ENCODE measurements around the gene CCDC194.

The CCDC194 gene

GRCh38 chr19:17402982-17403855 is 9.2 kb upstream of the CCDC194 start:
- H3K4me3 ChIP-seq (ENCODE audit: low read length): no peak overlapping the region
- no peaks in the 10 kb centered on the region for H3K36me3 ChIP-seq (ENCODE audit: insufficient read depth, low read length)
- H3K27me3 ChIP-seq (ENCODE audit: insufficient read depth, low read length): no peaks in the 10 kb centered on the region
- peaks cover 22% of the 10 kb centered on the region for H3K4me1 ChIP-seq (ENCODE audit: insufficient read depth, low read length)
- H2AFZ ChIP-seq (ENCODE audit: low read depth, low read length): no peak overlapping the region
- no peaks in the 10 kb centered on the region for H3K9me3 ChIP-seq (ENCODE audit: low read length)

- H3K36me3 ChIP-seq (ENCODE audit: insufficient read depth, low read length): no peaks in the 10 kb centered on the region
- H3K4me3 ChIP-seq (ENCODE audit: low read length): no peak overlapping the region
- H3K4me1 ChIP-seq (ENCODE audit: insufficient read depth, low read length): peaks cover 14% of the 10 kb centered on the region
- H3K27me3 ChIP-seq (ENCODE audit: insufficient read depth, low read length): no peaks in the 10 kb centered on the region
- no peak overlapping the region for H2AFZ ChIP-seq (ENCODE audit: low read depth, low read length)
- no peaks in the 10 kb centered on the region for H3K9me3 ChIP-seq (ENCODE audit: low read length)
These were observed 7.6 kb upstream of the CCDC194 start for GRCh38 chr19:17401628-17402027.

- no peak overlapping the region for H3K4me3 ChIP-seq (ENCODE audit: low read length)
- no peaks in the 10 kb centered on the region for H3K36me3 ChIP-seq (ENCODE audit: insufficient read depth, low read length)
- no peaks in the 10 kb centered on the region for H3K27me3 ChIP-seq (ENCODE audit: insufficient read depth, low read length)
- no peak overlapping the region for H2AFZ ChIP-seq (ENCODE audit: low read depth, low read length)
- H3K9me3 ChIP-seq (ENCODE audit: low read length): no peaks in the 10 kb centered on the region
- H3K4me1 ChIP-seq (ENCODE audit: insufficient read depth, low read length): peaks cover 5% of the 10 kb centered on the region
These were observed 5.0 kb upstream of the CCDC194 start for GRCh38 chr19:17398902-17399527.

GRCh38 chr19:17394891-17395415 is 957 bp upstream of the CCDC194 start:
- peaks cover 8% of the 10 kb centered on the region for H3K4me1 ChIP-seq (ENCODE audit: insufficient read depth, low read length)
- no peaks in the 10 kb centered on the region for H3K27me3 ChIP-seq (ENCODE audit: insufficient read depth, low read length)
- H3K4me3 ChIP-seq (ENCODE audit: low read length): no peak overlapping the region
- no peak overlapping the region for H2AFZ ChIP-seq (ENCODE audit: low read depth, low read length)
- H3K36me3 ChIP-seq (ENCODE audit: insufficient read depth, low read length): no peaks in the 10 kb centered on the region
- no peaks in the 10 kb centered on the region for H3K9me3 ChIP-seq (ENCODE audit: low read length)

- Histone ChIP-seq H3K27me3 (ENCODE audit: insufficient read depth, low read length) (no peaks in the 10 kb centered on the region), H3K4me3 (ENCODE audit: low read length) (no peak overlapping the region), H3K4me1 (ENCODE audit: insufficient read depth, low read length) (peaks cover 8% of the 10 kb centered on the region), H3K9me3 (ENCODE audit: low read length) (peaks cover 1% of the 10 kb centered on the region), H2AFZ (ENCODE audit: low read depth, low read length) (no peak overlapping the region), H3K36me3 (ENCODE audit: insufficient read depth, low read length) (no peaks in the 10 kb centered on the region)
These were observed 994 bp downstream of the CCDC194 start for GRCh38 chr19:17393002-17393401.

GRCh38 chr19:17391371-17392151 is 2.4 kb downstream of the CCDC194 start:
- Histone ChIP-seq H3K36me3 (ENCODE audit: insufficient read depth, low read length) (no peaks in the 10 kb centered on the region), H3K4me3 (ENCODE audit: low read length) (peak overlapping the region; percentile 48), H2AFZ (ENCODE audit: low read depth, low read length) (peak overlapping the region; percentile 56), H3K27me3 (ENCODE audit: insufficient read depth, low read length) (no peaks in the 10 kb centered on the region), H3K9me3 (ENCODE audit: low read length) (peaks cover 1% of the 10 kb centered on the region), H3K4me1 (ENCODE audit: insufficient read depth, low read length) (peaks cover 8% of the 10 kb centered on the region)

- Histone ChIP-seq H3K9me3 (ENCODE audit: low read length) (peaks cover 1% of the 10 kb centered on the region), H3K4me1 (ENCODE audit: insufficient read depth, low read length) (peaks cover 8% of the 10 kb centered on the region), H3K27me3 (ENCODE audit: insufficient read depth, low read length) (no peaks in the 10 kb centered on the region)
These were observed 3.2 kb downstream of the CCDC194 start for GRCh38 chr19:17390665-17391370.

GRCh38 chr19:17389957-17390664 is 3.9 kb downstream of the CCDC194 start:
- peaks cover 8% of the 10 kb centered on the region for H3K4me1 ChIP-seq (ENCODE audit: insufficient read depth, low read length)
- H3K4me3 ChIP-seq (ENCODE audit: low read length): peak overlapping the region; percentile 41
- peaks cover 1% of the 10 kb centered on the region for H3K9me3 ChIP-seq (ENCODE audit: low read length)
- no peaks in the 10 kb centered on the region for H3K27me3 ChIP-seq (ENCODE audit: insufficient read depth, low read length)
- H3K36me3 ChIP-seq (ENCODE audit: insufficient read depth, low read length): no peaks in the 10 kb centered on the region
- H2AFZ ChIP-seq (ENCODE audit: low read depth, low read length): peak overlapping the region; percentile 55

More at GRCh38 chr19:17390665-17391370, 3.2 kb downstream of the CCDC194 start:
- no peaks in the 10 kb centered on the region for H3K36me3 ChIP-seq (ENCODE audit: insufficient read depth, low read length)
- H2AFZ ChIP-seq (ENCODE audit: low read depth, low read length): peak overlapping the region; percentile 55
- H3K4me3 ChIP-seq (ENCODE audit: low read length): peak overlapping the region; percentile 48

GRCh38 chr19:17389288-17389687 is 4.7 kb downstream of the CCDC194 start:
- H3K36me3 ChIP-seq (ENCODE audit: insufficient read depth, low read length): no peaks in the 10 kb centered on the region
- no peak overlapping the region for H3K4me3 ChIP-seq (ENCODE audit: low read length)
- H2AFZ ChIP-seq (ENCODE audit: low read depth, low read length): no peak overlapping the region
- H3K9me3 ChIP-seq (ENCODE audit: low read length): peaks cover 1% of the 10 kb centered on the region
- H3K27me3 ChIP-seq (ENCODE audit: insufficient read depth, low read length): no peaks in the 10 kb centered on the region
- peaks cover 8% of the 10 kb centered on the region for H3K4me1 ChIP-seq (ENCODE audit: insufficient read depth, low read length)

GRCh38 chr19:17385878-17386611 is 8.0 kb downstream of the CCDC194 start:
- no peak overlapping the region for H2AFZ ChIP-seq (ENCODE audit: low read depth, low read length)
- no peak overlapping the region for H3K4me3 ChIP-seq (ENCODE audit: low read length)
- no peaks in the 10 kb centered on the region for H3K27me3 ChIP-seq (ENCODE audit: insufficient read depth, low read length)
- peaks cover 1% of the 10 kb centered on the region for H3K9me3 ChIP-seq (ENCODE audit: low read length)
- no peaks in the 10 kb centered on the region for H3K36me3 ChIP-seq (ENCODE audit: insufficient read depth, low read length)
- H3K4me1 ChIP-seq (ENCODE audit: insufficient read depth, low read length): peaks cover 3% of the 10 kb centered on the region

GRCh38 chr19:17380426-17381138 is 13.4 kb downstream of the CCDC194 start:
- no peak overlapping the region for H2AFZ ChIP-seq (ENCODE audit: low read depth, low read length)
- no peak overlapping the region for H3K4me3 ChIP-seq (ENCODE audit: low read length)
- no peaks in the 10 kb centered on the region for H3K36me3 ChIP-seq (ENCODE audit: insufficient read depth, low read length)
- H3K27me3 ChIP-seq (ENCODE audit: insufficient read depth, low read length): no peaks in the 10 kb centered on the region
- no peaks in the 10 kb centered on the region for H3K4me1 ChIP-seq (ENCODE audit: insufficient read depth, low read length)
- no peaks in the 10 kb centered on the region for H3K9me3 ChIP-seq (ENCODE audit: low read length)
